NOMO-1 treated with dmso at 0.1 percent for 144 hours (cell line): ENCODE results near the gene MRPL34.

Experiments used
- DNase-seq: peaks from one replicate; lab custom pipeline; 2025; ENCODE audit not compliant: unreplicated experiment; lab: John Stamatoyannopoulos, UW

MRPL34 gene

GRCh38 chr19:17327654-17328516, 22.2 kb downstream of the MRPL34 start:
- no peak for DNase-seq

- no peak for DNase-seq
Measured at GRCh38 chr19:17328517-17329365, 23.1 kb downstream of the MRPL34 start.

GRCh38 chr19:17329366-17330261, 23.9 kb downstream of the MRPL34 start:
- no peak for DNase-seq

GRCh38 chr19:17330262-17331044, 24.8 kb downstream of the MRPL34 start:
- no peak for DNase-seq

DNA sequence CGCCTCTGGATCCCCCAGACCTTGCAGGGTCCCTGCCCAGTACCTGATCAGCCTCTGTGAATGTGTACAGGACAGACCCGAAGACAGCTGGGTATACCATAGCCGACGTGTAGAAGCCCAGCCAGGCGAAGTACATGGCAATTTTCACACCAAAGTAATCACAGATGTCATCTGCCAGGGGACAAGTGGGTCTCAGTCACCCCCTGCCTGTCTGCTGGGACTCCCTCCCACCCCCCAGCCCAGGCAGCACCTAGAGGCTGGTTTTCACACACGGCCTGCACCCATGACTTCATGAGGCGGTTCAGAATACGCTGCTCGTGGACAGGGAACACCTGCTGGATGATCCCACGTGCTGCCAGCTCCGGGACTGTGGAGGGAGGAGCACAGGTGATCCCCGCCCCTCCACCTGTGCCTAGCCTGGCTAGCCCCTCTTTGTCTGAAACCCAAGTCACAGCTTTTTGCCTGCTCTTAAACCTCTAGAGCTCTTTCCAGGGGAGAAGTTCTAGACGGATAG, 25.4 kb downstream of the MRPL34 start:
- no peak for DNase-seq

GRCh38 chr19:17332360-17332676, 26.6 kb downstream of the MRPL34 start:
- DNase-seq = no peak

DNA sequence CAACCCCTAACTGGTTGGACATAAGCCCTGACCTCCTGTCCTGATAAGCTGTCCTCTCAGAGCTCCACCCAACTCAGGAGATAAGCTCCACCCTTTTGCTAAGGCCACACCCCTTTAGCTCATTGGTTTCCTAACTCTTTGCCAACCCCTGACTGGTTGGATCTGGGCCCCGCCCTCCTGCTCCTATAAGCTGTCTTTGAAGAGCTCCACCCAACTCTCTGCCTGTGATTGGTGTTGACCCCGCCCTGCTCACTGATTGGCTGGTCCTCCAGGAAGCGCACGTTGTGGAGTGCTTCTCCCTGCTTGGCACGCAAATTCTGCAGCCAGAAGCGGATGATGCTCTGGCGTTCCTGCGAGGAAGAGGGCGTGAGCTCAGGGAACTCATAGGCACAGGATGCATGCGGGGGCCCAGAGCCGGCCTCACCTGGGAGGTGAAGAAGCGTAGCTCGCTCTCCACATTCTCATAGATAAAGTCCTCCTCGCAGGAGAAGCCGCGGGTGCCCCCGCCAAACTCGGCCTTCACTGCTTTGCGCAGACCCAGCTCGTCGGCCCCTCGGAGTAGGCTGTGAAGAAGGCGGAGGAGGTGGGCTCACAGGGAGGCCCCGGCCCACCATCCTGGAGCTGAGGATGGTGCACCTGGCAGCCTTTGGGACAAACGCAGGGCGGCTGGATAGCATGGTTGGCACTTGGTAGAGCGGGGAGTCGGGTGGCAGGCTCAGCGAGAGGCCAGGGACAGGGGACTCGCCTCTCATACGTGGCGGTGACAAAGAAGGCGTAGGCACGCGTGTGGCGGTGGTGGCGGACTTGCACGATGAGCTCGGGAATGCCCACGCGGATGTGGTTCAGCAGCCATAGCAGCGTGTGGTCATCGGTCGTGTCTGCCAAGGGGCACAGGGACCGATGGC, 27.3 kb downstream of the MRPL34 start:
- DNase-seq = no peak

- DNase-seq = peak; percentile 89
Measured at GRCh38 chr19:17333611-17334413, 28.1 kb downstream of the MRPL34 start.

DNA sequence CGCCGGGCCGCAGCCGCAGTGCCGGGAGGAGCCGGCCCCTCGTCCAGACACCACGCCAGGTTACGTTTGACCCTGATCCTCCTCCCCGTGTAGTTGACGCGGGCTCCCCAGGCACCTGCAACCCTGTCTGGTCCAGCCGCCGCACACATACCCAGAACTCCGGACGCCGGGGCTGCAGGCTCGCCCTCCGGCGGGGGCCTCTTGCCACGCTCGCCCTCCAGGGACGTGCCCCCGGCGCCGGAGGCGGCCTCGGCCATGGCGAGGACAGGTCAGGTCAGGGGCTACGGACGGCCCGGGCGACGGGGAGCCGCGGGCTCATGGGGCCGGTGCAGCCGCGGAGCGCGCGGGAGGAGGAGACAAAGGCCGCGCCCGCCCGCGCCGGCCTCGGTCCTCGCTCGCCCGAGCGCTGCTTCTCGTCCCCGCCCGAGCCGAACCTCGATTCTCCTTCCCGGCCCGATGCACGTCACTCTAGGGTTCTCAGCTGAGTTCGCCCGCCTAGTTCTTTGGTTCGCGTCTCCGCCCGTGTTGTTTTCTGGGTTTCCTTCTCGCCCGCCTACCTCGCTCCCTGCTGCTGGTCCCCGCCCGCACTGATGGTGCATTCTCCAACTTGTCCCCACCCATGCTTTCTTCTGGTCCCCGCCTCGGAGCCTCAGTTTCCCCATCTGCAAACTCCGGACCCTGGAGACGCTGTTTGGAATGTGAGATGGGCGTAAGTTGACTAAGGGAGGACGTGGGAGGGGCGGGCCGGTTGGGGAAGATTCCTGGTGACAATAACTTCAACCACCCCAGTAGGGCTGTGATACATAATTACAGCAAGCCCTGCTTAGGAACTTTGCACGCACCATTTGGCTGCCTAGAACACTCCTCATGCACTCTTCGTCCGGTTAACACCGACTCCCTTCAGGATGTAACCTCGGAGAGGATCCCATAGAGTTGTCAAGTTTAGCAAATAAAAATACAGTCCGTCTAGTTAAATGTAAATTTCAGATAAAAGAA, 29.0 kb downstream of the MRPL34 start, which contains the start of gene ANO8:
Gene ANO8, minus strand, starts transcription at position 442 of the 996 bp plus-strand sequence. Its CDS starts 185 bp downstream, at position 257.
- DNase-seq = peak; percentile 95

GRCh38 chr19:17335575-17335974, 29.9 kb downstream of the MRPL34 start:
- DNase-seq = no peak

DNA sequence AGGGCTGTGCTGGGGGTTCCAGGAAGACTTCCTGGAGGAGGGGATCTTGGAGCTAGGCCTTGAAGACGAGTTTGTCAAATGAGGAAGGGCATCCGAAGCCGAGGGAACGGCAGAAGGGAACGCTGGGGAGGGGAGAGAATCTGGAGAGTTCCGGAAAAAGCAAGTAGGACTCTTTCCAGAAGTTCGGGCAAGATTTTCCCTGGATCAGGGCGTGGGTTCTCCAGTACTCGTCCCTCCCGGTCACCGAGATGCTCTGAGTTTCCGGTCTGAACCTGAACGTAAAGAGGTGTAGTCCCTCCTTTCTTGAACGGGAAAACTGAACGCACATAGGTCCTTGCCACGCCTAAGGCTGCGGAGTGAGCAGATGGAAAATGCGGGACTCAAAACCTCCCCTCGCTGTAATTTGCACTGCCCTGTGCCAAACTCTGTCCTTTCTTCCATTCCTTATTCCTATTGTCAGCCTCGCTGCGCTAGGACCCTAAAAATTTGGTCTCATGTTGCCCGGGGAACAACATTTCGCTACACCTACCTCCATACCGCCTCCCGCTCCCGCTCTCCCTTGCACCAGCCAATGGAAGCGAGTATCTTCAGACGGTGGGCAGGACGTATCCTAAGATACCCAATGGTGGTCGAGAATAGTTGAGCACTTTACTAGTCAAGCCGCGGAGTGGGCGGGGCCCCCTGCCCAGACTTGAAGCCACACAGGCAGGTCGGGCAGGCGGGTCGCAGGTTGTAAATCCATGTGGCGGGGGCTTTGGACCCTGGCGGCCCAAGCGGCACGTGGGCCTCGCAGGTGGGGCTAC, 31.4 kb downstream of the MRPL34 start, which contains the start of gene GTPBP3:
Gene GTPBP3, plus strand, starts transcription at position 682 of the 803 bp plus-strand sequence. Its CDS starts 59 bp downstream, at position 741.
- peak; percentile 98 for DNase-seq

DNA sequence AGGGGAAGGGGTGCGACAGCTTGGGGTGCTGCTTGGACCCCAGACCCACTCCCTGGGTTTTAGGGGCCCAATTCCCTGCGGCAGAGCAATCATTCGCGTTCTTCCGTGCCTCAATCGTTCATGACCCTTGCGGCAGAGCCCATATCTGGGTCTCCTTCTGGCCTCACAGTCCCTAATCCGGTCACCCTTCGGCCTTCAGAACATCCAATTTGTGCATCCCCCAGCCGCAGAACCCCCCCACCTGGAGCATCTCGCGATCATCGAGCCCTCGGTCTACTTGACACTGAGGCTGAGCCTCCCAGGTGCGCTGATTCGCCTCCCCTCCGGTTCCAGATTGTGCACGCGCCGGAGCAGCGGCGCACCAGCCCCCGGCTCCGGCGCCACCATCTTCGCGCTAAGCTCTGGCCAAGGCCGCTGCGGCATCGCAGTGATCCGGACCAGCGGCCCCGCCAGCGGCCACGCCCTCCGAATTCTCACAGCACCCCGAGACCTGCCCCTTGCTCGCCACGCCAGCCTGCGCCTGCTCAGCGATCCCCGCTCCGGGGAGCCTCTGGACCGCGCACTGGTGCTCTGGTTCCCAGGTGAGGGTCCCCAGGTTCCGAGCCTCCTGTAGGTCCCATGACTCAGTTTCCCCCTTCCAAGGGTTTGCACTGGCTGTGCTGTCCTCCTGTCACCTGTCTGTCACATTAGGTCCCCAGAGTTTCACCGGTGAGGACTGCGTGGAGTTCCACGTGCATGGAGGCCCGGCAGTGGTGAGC, 32.2 kb downstream of the MRPL34 start:
- DNase-seq = no peak

GRCh38 chr19:17338433-17339078, 32.9 kb downstream of the MRPL34 start:
- no peak for DNase-seq

DNA sequence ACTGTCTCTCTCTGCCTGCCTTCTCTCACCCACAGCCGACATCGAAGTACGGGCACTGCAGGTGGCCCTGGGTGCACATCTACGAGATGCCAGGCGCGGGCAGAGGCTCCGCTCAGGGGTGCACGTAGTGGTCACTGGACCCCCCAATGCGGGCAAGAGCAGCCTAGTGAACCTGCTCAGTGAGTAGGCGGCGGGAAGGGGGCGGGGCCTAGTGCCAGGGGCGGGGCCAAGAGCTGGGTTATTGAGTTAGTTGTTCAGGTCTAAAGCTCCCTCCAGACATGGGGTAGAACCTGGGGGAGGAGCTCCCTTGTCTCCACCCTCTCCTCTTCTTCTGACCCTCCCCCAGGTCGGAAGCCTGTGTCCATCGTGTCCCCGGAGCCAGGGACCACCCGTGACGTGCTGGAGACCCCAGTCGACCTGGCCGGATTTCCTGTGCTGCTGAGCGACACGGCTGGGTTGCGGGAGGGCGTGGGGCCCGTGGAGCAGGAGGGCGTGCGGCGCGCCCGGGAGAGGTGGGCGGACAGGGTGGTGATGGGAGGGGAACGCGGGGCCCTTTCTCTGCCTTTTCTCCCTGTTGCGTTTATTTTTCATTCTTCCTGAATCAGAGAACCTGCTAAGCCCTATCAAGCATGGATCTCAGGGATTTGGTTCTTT, 33.5 kb downstream of the MRPL34 start:
- DNase-seq = no peak
